C4-2B (cell line): ENCODE measurements around the gene PDZD2.

Experiments used
- H3K27ac ChIP-seq: fragments of 450-650 bp; 2 replicates; pipeline ENCODE4 v1.5.1; 2017
- ZFX ChIP-seq: fragments of 450-650 bp; IDR thresholded peaks from 2 replicates; pipeline ENCODE4 v1.6.1; 2017
- TF ChIP-seq, protein P1 (sequence below): fragments of 450-650 bp; conservative IDR thresholded peaks from 2 replicates; pipeline ENCODE4 v1.5.1; 2017; ENCODE audit warnings: mild to moderate bottlenecking

The PDZD2 gene

DNA sequence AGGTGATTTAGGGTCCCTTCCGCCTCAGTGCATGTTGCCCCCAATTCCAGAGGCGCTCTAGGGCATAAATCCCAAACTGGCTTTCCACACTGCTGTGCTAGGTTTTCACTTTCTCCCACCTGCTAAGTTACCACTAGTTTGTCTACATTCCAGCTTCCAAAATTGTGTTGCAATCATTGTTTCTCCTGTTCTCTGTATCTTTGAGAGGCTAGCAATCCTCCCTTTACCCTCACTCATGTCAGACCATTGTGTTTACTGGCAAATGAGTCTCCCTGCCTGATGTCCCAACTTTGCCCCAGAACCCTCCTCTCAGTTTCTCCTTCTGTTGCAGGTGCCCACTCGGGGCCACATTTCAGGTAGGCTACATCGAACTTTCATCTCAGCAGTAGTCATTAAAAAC lies 221.3 kb downstream of the PDZD2 start:
- H3K27ac ChIP-seq: no peak overlapping the region
- TF ChIP-seq ZFX: no peak

DNA sequence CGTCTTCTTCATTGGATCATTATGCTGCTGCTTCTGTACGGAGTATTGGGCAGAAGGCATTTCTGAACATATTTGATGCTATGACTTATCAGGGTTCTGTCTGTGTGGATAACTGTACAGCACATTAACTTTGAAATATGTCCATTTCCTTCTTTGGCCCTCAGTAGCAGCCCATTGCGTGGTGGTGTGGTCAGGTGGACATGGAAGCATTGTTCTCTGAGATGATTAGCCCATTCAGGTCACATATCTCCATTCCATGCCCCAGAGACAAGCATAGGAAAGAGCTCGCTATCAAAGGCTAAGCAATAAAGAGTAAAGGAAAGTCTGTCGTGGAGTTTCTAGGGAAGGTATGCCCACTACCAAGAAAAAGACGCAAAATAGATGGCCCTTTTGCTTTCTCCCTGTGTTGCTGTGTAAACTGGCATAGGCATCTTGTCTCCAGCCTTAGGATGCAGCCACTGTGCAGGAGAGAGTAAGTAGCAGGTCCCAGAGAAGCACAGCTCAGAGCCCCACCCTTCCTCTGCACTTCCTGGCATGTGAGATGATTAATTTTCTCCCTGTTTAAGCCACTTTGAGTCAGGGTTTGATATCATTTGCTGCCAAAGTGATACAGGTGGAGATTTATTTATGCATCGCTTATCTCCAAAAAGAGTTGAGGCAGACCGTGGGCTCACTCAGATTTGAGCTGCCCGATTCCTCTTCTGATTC lies 221.9 kb downstream of the PDZD2 start:
- H3K27ac ChIP-seq: no peak overlapping the region
- no peak for TF ChIP-seq ZFX
- TF ChIP-seq, protein P1, sequence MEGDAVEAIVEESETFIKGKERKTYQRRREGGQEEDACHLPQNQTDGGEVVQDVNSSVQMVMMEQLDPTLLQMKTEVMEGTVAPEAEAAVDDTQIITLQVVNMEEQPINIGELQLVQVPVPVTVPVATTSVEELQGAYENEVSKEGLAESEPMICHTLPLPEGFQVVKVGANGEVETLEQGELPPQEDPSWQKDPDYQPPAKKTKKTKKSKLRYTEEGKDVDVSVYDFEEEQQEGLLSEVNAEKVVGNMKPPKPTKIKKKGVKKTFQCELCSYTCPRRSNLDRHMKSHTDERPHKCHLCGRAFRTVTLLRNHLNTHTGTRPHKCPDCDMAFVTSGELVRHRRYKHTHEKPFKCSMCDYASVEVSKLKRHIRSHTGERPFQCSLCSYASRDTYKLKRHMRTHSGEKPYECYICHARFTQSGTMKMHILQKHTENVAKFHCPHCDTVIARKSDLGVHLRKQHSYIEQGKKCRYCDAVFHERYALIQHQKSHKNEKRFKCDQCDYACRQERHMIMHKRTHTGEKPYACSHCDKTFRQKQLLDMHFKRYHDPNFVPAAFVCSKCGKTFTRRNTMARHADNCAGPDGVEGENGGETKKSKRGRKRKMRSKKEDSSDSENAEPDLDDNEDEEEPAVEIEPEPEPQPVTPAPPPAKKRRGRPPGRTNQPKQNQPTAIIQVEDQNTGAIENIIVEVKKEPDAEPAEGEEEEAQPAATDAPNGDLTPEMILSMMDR: no peak

DNA sequence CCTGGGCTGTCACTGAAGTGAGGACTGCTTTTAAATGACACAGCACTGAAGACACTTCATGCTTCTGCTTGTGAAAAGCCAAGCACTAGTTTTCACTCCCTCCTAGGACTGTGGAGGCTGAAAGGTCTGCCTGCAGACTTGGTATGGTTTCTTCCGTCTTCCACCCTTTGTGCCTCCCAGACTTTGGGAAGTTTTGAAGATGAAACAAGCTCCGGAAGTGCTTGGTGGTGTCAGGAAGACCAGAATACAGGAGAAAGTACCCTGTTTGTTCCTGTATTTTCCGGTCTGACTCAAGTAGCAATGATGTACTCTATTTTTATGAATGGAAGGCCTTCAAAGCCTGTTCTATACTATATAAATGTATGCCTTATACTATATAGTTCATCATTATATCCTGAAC lies 222.7 kb downstream of the PDZD2 start:
- TF ChIP-seq, protein P1: no peak
- TF ChIP-seq ZFX: no peak
- H3K27ac ChIP-seq: no peak overlapping the region

DNA sequence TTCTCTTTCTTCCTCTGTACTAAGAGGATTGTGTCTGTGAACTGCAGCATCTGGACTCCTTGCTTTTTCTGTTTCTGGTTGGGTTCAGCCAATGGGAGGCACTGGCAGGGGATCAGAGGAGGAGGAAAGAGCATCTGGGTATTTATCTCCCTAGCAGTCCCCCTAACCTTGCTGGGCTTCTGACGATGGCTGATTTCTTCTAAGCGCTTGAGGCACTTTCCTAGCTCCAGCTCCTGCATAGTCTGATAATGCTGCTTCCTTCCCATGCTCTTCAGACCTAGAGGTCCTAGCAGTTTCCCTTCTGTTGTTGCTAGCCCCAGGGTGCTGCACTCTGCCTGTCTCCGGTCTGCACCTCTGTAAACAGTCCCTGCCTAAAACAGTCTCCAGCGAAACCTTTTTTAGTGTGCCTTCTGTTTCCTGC lies 225.1 kb downstream of the PDZD2 start:
- TF ChIP-seq, protein P1: no peak
- no peak for TF ChIP-seq ZFX
- H3K27ac ChIP-seq: no peak overlapping the region

DNA sequence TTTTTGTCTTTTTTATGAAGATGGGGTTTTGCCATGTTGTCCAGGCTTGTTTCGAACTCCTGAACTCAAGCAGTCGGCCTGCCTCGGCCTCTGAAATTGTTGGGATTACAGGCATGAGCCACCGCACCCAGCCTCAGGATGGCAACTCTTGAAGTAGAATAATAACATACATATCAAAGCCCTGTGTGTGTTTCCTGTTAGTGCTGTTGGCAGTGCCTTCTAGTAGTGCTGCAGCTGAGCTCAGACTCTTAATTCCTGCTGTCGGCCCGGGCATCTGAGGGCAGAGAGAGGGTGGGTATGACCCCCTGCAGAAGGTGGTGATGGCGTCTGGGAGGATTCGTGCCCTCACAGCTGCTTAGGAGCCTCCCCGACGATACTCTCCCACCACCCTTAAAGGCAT lies 227.2 kb downstream of the PDZD2 start:
- H3K27ac ChIP-seq: no peak overlapping the region
- TF ChIP-seq, protein P1: no peak

DNA sequence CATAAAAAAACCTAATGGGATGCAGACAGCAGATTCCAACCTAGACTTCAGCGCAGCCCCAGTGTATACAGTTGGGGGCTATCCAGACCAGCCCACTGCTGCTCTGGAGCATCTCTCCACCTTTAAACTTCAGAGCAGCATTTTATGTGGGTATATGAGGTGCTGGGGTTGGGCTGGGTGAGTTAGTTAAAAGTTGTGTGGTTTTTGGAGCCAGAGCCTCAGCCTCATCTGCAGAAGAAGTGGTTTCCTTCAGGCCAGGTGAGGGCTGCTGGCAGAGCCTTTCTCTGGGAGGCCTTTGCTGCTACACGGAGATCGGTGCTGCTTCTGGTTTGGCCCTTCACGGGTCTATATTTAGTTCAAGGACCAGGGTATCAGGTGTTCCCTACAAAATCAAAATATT lies 228.3 kb downstream of the PDZD2 start:
- no peak for TF ChIP-seq ZFX
- TF ChIP-seq, protein P1: no peak
- H3K27ac ChIP-seq: no peak overlapping the region

DNA sequence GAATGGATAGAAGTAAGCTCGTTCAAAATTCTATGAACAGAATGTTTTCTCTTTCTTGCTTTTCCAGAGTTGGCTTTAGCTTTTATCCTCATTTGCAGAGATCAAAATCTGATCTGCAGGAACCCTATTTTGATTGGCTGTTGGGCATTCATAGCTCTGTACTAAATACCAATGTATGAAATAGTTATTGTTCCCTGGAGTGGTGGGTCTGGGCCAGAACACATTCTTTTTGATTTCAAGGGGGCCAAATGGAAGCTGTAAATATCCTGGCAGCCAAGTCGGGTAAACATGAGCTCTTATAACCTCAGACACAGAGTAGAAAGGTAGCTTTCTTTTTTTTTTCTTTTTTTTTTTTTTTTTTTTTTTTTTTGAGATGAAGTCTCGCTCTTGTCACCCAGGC lies 241.5 kb downstream of the PDZD2 start:
- TF ChIP-seq ZFX: no peak
- TF ChIP-seq, protein P1: no peak
- H3K27ac ChIP-seq: no peak overlapping the region

DNA sequence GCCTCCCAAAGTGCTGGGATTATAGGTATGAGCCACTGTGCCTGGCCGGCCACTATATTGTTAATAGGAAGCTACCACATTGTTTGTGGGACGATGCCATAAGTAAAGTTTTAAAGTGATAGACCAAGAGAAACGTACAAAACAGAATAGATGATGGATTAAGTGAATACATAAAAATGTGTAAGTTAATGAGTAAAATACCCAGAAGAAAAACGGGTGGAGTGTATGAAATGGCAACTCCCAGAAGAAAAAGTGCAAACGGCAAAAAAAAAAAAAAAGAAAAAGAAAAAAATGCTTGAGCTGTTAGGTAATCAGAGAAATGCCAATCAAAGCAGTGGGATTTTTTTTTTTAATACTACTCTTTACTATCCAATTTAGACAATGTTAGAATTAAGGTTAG lies 246.0 kb downstream of the PDZD2 start:
- no peak overlapping the region for H3K27ac ChIP-seq
- TF ChIP-seq, protein P1: no peak
- no peak for TF ChIP-seq ZFX
